HTERT RPE-1 (cell line): ENCODE measurements around the gene MAEA.

Experiments
- in situ Hi-C: fragments of 300-500 bp; cut with MboI; formaldehyde crosslinking; loops from 4 replicates; pipeline ENCODE4 v1.14.3; 2020; ENCODE audit warnings: low sequenced_read_pairs

The MAEA gene

DNA sequence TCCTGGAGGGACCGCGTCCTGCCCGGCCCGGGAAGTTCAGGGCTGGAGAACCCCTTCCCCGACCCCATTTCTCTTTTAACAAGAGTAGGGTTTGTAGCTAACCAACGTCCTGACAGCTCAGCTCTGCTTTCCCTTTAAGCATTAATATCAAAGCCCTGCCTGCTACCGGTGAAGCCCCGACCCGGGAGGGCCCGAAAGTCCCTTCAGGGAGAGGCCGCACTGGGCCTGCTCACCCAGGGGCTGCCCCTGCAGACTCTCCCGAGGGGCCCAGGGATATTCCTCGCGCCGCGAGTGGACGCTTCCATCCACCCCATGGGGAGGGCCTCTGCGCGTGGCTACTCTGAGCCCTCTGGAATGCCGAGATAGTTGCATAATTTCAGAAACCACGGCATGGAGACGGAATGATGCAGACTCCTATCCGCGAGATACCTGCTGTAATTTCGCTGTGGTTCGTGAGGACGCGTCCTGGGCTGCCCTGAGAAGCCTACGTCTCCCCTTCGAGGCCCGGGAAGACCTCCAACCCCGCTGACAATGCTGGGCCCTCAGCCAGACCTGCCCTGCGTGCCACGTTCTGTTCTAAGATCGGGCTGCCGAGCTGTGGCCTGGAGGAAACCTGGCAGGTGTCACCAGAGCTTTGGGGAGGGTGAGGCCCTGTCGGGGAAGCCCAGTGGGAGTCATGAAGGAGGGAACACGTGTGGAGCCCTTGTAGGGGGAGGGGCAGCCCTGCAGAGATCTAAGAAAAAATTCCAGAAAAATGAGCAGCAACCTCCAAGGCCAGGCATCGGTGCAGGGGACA lies 39.8 kb upstream of the MAEA start:
- in situ Hi-C loops: no loop called here

DNA sequence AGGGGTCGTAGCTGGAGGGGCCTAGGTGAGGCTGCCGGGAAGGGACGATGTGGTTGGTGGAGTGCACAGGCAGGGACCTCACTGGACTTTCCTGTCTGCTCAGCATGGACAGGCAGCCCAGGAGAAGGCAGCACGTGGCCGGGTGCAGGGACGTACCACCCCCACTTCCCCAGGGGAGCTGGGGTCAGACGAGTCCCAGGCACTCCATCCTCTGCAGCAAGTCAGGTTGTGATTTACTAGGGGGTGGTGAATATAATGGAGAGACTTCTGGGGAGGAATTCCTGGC lies 39.2 kb upstream of the MAEA start:
- in situ Hi-C loops: no loop called here

DNA sequence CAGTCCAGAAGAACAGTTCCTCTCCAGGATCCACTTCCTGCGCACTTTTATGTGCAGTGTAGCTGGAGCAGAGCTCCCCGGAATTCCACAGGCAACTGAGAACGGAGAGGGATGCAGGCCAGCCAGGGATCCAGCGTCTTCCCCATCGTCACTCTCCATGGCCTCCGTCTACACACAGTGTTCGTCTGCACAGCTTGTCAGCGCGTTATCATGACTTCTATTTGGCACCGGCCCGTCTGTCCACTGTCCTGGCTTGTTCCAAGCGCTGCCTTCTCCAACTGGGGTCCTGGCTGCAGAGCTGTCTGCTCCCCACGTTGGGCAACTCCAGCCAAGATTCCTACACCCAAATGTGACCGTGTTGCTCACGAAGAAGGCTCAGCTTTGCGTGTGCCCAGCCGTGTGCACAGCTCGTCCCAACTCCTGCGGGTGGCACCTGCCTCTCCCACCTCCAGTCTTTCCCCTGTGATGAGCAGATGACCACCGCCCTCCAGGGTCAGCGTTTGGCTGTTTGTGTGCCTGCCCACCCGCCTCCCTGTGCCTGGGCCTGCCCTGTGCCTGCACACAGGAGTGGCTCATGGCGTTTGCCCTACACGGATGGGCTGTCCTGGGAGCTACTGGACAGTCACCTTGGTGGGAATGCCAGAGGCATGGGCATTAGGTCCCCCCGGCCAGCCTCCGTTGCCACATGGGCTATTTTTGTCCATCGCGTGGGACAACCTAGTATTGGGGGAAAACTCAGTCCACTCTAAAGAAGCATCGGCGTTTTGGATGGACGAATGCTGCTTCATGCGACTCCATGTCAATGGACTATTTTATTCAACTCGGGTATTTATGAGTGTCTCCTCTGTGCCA lies 38.5 kb upstream of the MAEA start:
- in situ Hi-C loops: no loop called here

DNA sequence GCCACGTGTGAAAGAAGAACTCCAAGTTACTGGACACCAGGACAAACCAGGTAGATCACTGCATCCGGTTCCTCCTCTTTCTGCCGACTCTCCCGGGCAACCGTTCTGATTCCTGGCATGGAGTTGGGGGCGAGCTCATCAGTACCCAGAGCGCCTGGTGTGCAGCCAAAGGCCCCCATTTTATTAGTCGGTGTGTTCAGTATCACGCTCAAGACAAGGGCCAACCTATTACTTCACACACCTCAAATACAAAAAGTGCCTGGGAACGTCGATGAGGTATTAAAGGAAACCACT lies 38.0 kb upstream of the MAEA start:
- in situ Hi-C loops: no loop called here

DNA sequence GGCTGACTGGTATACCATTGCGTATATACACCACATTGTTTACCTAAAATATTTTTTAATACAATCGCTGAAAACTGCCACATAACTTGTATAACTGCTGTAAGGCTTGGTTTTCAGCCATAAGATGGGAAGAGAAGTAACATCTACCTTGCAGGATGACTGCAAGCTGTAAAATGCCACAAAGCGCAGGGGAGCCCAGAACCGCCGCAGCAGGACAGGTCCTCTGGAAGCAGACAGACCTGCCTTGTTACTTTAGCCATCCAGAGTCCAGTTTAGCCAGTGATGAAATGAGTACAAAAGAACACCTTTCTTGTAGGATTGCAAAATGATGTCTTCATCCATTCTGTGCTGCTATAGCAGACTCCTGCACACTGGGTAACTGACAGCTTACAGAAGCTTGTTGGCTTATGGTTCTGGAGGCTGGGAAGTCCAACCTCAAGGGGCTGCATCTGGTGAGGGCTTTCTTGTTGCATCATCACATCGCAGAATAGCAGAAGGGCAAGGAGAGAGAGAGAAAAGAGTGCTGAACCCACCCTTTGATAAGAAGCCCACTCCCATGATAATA lies 36.7 kb upstream of the MAEA start:
- in situ Hi-C loops: no loop called here

DNA sequence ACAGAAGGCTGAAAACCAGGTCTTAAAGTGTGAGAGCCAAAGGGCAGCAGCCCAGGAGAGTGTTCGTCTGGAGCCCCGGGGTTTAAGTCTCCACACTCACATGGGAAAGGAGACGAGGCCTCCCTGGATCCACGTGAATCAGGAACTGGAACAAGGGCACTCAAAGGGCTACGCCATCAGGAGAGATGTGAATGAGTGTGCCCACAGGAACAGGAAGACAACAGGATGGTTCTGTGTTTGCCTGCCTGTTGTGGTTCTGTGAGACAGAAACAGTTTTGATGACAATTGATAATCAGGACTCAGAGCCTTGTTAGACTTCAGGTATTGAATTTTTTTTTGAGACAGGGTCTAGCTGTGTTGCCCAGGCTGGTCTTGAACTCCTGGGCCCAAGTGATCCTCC lies 35.9 kb upstream of the MAEA start:
- in situ Hi-C loops: no loop called here

DNA sequence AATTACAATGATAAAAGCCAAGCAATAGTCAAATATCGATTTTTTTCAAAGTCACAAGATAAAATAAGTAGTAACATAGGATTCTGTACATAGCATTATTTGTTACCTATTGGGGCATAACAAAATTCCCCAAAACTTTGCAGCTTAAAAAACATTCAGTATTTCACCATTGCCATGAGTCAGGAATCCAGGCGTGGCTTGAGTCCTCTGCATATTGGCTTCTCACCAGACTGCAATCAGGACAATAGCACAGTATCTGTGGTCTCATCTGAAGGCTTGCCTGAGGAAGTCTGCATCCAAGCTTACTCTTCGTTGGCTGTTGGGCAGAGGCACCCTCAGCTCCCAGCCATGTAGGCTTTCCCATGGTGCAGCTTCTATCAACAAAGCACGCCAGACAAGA lies 34.5 kb upstream of the MAEA start:
- in situ Hi-C loops: no loop called here

DNA sequence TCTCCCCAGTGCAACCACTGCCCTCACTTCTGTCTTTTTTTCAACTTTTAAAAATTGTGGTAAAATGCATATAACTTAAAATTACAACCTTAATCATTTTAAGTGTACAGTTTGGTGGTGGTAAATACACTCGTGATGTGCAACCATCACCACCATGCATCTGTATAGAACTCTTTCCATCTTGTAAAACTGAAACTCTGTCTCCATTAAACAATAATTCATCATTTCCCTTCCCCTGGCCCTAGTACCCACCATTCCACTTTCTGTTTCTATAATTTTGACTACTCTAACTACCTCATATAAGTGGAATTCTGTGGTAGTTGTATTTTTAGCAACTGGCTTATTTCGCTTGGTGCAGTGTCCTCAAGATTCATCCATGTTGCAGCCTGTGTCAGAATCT lies 34.0 kb upstream of the MAEA start:
- in situ Hi-C loops: no loop called here

DNA sequence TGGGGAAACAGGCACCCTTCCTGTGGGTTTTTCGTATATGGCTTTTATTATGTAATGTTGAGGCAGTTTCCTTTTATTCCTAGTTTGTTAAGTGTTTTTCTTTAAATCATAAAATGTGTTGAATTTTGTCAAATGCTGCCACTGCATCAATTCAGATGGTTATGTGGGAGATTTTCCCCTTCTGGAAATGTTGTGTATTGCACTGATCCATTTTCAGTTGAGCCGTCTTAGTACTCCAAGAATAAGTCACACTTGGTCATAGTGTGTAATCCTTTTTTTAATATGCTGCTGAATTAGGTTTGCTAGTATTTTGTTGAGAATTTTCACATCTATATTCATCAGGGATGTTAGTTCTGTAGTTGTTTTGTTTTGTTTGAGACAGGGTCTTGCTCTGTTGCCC lies 31.2 kb upstream of the MAEA start:
- in situ Hi-C loops: no loop called here

DNA sequence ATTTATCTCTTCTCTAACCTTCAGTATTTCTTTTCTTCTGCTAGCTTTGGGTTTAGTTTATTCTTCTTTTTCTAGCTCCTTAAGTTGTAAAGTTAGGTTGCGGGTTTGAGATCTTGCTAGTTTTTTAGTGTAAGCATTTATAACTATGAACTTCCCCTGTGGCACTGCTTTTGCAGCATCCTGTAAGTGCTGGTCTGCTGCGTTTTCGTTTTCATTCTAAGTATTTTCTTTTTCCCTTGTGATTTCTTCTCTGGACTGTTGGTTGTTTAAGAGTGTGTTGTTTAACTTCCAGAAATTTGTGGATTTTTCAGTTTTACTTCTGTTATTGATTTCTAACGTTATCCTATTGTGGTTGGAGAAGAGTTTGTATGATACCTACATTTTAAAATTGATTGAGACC lies 29.7 kb upstream of the MAEA start:
- in situ Hi-C loops: no loop called here

DNA sequence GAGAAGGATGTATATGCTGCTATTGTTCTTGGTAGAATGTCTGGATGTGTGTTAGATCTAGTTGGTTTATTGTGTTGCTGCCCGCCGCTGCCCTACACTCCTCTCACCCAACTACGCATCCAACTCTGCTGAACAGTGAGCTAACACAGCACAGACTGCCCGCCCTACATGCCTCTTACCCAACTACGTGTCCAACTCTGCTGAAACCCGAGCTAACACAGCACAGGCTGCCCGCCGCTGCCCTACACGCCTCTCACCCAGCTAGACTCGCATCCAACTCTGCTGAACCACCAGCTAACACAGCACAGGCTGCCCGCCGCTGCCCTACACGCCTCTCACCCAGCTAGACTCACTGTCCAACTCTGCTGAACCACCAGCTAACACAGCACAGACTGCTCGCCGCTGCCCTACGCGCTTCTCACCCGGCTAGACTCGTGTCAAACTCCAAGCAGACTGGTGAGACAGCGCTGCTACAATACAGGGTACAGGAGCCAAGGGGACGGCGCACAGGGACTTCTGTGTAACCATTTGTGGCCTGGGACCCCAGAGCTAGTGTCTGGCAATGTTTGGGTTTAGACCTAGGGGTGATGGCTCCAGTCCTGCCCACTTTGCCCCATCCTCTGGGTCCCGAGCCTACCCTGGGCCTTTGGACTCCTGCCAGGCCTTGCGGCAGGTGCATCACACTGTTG lies 29.1 kb upstream of the MAEA start:
- in situ Hi-C loops: no loop called here

DNA sequence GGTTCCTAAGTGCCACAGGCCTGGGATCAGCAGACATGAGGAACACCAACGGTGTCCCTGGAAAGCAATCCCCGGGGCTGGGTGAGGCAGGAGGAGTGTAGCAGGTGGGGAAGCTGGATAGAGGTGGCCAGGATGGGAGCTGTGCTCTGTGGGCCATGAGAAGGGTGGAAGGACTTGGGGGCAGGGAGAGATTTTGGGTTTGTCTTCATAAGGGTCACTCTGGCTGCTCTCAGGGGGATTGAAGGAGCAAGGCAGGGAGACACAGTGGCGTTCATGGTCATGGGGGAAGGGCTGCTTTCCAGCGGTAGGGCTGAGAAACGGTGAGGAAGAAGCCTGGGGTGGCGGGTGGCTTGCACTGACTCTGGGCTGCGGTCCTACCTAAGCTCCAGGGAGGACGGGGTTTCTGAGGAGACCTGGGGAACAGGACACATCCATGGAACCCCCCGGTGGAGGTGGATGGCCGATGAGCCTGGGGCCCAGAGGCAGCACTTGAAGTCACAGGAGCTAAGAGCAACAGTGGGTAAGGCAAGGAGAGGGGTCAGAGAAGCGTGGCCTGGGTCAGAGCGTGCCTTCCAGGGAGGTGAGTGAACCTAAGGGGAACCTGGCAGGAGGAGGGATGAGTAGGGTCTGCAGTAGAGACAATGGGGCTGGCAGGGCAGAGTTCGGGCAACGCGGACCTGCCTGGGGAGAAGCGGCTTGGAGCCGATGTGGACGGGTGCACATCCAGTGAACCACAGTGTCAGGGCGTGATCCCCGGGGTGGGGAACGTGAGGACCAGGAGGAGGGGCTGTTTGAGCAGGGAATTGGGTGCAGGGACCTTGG lies 28.4 kb upstream of the MAEA start:
- in situ Hi-C loops: no loop called here

DNA sequence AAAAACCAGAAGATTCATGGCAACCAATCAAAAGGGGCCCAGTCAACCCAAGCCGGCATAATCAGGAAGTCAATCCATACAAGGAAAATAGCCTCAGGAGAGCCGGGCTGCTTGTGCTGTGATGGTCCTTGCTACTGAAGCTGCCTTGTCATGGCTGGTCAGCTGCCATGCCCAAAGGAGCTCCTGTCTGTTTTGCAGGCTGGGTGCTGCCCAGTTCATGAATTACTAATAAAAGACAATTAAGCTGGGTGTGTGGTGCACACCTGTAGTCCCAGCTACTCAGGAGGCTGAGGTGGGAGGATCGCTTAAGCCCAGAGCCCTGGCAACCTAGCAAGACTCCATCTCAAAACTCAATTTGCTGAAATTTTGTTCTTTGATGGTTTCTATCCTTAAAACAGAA lies 24.7 kb upstream of the MAEA start:
- in situ Hi-C loops: no loop called here

DNA sequence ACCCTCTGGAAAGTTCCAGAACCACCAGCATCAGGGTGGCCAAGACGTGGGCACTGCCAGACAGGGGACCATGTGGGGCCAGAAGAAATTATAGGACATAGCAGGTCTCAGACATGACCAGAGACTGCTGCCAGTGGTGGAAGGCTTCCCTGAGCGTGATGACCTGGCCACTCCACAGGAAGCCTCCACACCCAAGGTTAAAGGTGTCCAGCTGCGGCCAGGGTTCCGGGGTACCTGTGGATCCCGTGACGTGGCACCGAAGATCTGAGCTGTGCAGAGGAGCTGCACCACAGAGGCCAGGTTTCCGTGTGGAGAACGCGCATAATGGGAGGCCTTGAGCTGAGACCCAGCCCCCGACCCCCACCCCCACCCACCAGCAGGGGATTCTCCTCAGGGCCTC lies 24.3 kb upstream of the MAEA start:
- in situ Hi-C loops: no loop called here

DNA sequence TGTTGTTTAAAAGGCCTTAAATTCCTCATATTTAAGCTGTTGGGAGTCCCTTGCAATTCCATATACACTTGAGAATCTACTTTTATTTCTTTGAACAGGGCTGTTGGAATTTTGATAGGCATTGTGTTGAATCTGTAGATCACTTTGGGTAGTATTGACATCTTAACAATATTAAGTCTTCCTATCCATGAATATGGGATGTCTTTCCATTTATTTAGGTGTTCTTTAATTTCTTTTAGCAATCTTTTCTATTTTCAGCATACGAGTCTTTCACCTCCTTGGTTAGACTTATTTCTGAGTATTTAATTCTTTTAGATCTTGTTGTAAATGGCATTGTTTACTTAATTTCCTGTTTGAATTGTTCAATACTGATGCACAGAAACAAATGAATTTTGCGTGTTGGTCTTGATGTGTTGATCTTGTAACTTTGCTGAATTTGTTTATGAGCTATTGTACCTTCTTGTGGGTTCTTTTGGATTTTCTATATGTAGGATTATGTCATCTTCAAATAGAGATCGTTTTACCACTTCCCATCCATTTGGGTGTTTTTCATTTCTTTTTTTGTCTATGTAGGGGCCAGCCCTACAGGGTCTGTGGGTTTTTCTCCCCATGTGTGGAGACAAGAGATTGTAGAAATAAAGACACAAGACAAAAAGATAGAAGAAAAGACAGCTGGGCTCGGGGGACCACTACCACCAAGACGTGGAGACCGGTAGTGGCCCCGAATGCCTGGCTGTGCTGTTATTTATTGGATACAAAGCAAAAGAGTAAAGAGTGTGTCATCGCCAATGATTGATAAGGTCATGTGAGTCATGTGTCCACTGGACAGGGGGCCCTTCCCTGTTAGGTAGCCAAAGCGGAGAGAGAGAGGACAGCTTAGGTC lies 22.6 kb upstream of the MAEA start:
- in situ Hi-C loops: no loop called here

DNA sequence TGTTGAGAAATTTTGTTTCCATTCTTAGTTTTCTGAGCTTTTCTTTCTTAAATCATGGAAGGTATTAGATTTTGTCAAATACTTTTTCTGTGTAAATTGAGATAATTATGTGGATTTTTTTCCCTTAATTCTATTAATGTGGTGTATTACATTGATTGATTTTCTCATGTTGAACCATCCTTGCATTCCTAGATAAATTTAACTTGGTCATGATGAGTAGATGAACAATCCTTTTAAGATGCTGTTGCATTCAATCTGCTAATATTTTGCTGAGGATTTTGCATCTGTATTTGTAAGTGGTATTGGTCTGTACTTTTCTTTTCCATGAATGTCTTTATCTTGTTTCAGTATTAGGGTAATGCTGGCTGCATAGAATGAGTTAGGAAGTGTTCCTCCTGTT lies 20.5 kb upstream of the MAEA start:
- in situ Hi-C loops: no loop called here

DNA sequence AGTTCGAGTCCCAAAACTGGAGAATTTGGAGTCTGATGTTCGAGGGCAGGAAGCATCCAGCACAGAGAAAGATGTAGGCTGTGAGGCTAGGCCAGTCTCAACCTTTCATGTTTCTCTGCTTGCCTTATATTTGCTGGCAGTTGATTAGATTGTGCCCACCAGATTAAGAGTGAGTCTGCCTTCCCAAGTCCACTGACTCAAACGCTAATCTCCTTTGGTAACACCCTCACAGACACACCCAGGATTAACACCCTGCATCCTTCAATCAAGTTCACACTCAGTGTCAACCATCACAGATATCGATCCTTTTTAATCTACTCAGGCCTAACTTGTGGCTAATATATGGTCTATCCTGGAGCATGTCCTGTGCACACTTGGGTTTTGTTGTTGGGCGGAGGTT lies 18.0 kb upstream of the MAEA start:
- in situ Hi-C loops: no loop called here

DNA sequence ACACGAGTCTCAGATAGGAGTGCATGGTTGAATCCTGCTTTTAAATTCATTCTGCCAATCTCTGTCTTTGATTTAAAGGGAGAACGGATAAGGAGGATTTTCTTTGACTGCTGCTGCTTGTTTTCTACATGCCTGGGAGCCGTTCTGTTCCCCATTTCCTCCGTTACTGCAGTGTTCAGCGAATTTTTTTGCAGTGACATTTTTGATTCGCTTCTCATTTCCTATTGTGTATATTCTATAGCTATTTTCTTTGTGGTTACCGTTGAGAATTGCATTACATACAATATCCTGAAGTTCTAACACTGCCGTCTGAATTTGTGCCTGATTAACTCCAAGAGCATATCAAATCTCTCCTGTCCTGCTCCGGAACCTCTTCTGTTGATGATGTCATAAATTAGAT lies 14.8 kb upstream of the MAEA start:
- in situ Hi-C loops: no loop called here

DNA sequence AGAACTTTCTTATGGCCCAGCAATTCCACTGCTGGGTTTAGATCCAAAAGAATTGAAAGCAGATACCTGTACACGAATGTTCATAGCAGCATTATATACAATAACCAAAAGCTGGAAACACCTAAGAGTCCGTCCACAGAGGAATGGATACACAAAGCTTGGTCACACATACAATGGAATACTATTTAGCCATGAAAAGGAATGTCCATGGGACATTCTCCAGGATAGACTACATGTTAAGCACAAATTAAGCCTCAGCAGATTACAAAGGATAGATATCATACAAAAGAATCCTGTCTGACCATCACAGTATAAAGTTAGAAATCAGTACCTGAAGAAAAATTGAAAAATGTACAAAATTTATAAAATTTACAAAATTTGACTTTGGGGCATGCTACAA lies 12.7 kb upstream of the MAEA start:
- in situ Hi-C loops: no loop called here
